HUDEP-2 (cell line): Measurements from ENCODE around the gene ARHGAP29.

ENCODE experiments used
- DNase-seq, 76 experiments: peaks; one replicate each; lab custom pipeline; 2025; ENCODE audit not compliant: unreplicated experiment in 76 of 76; lab: John Stamatoyannopoulos, UW

ARHGAP29 gene

DNA sequence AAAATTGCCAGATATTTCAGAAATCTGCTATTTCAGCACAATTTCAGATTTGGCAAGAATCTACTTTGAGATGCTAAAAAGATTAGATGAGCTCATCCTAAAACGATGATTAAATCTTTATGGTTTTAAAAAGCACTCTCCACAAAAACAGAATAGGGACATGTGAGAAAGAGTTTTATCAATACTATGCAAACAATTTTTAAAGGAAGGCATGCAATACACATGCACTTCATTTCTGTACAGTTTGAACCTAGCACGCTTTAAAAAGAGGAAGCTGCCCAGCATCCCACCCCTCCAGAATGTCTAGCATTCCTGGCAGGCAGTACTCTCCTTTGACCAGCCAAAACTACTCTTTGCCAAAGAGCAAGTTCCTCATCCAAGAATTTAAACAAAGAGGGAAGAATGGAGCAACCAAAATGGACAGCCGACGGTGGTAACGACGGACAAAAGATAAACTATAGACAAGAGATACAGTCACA, 1.3 kb downstream of the ARHGAP29 start:
- no peak for DNase-seq

DNA sequence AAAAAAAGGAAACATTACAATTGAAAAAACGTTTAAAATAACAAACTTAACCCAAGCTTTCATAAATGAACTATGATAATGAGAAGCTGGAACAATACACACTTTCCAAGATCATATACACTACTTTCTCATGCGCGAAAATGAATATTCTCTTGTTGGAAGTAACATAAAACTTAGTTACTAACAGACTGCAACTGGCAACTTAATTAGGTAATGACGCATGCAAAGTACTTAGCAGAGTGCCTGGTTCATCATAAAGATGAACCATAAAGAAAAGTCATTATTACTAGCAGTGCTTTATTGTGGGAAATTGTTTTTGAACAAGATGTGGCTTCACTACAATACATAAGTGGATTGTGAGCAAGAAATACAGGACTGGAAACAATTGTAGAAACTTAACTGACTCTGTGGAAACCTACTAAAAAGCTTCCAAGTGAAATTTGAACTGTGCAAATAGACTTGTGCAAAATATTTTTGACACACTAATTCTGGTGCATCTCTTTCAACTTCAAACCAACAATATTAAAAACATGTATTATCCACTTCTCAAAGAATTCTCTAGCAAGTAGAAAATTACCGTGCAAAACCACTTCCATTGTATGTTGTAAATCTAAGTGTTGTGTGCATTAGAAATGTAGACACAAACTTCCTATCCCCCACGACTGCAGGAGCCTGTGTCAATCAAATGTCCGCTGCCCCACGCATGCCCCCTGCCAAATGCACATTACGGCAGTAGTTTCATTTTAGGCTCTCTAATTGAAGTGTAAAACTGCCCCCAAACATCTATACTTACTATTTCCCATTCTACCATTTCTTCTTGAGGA, 2.0 kb downstream of the ARHGAP29 start:
- no peak for DNase-seq

DNA sequence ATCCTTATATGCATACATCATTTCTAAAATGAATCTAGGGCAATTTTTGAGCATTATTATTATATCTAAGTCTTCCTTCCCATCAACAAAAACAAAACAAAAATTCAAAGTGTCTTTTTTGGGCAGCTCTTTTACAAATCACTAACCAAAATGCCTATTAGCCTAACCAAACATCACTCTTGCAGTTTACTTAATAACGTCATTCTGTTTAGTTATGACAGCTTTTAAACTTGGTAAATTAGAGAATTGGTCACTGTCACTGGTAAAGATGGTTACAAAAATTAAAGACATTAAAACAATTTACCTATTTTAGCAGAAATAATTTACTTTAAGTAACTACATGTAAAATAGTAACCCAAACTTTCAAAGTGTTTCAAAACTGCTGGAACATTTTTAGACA, 2.8 kb downstream of the ARHGAP29 start:
- DNase-seq, result no peak

DNA sequence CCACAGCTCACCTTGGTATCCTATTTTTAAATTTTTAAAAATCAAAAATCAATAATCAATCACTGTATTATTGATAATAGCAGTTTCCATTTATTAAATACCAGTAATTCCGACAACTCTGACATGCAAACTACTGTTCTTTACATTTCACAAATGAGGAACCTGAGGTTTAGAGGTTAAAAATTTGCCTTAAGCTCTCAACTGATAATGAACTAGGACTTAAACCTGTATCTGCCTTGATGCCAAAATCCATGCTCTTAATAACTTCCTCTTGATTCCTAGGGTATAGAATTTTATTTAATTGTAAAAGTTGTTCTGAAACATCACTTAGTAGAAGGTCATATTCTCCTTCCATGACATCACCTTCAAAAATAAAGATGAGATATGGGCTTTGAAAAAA, 5.6 kb downstream of the ARHGAP29 start:
- DNase-seq, result no peak

DNA sequence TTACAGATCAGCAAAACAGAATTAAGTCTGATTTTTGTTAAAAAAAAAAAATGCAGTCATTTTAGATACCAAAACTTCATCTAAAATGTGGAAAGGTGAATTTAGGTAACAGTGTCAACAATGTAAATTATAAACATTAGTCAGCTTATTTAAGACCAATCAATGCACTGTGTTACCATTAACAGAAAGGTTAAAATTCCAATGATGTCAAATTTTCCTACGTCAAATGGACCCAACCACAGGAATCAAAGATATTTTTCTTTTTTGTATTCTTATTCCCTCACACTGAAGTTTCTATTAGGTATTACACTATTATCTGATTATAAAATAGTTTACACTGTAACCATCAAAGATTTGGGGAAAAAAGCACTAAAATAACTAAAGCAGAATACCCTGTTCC, 6.5 kb downstream of the ARHGAP29 start:
- no peak for DNase-seq

DNA sequence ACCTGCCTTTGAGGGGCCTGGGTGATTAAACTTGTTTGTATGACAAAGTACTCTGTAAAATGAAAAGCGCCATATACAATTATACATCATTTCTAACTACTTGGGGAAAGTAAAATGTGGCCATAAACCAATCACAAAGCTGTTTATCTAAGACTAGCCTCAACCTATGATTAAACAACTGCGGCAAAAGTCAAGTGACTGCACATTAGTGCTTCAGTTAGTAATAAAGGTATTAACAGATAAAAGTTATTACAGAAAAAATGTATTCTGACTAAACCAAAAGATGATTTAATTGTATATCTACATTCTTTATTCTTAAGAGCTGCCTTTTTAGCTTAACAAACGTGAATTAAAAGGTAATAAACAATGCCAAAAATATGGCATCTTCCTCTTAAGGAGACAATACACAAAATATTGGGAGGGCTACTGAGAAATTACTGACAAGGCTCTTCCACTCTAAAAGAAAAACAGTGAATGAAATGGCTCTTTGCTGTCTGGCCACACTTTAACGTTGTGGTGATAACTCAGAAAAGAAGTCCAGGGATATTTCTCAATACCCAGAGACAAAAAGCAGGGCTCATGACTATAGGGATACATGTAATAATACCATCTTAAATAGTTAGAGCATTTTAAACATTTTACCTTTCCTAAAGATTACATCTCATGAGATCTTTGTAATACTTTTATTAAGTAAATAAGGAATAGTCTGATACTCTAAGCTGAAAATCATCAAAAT, 8.6 kb downstream of the ARHGAP29 start:
- DNase-seq, result no peak

DNA sequence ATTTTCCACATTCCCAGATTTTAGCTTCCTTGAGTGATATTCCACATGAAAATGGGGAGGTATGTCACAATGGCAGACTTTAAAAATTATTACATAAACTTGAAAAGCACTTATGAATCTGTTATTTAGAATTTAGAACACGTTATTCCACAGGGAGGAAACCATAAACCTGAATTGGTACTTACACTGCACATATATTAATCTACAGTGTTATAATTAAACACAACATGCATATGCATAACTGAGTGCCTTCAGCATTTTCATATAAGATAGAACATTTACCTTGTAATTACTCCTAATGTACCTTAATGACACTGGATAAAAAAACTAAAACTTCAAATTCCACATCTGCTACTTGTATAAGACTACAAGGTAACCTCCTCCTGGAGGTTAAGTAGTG, 9.8 kb downstream of the ARHGAP29 start:
- no peak for DNase-seq

DNA sequence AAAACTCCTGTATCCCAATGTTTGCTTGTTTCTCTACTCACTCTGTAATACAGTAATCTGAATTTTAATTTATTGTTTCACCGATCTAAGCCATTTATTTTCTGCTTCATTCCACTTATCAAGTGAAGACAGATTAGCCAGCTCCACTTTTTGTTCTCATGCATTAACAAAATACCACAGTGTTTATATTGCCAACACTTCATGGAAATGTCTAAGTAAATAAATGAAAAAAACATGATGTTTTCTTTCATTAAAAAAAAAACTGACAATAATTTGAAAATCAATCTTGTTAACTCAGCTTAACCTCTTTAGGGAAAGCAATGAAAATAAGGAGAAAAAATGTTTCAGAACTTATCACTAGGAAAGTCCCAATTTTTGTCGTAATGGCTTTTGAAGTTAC, 11.5 kb downstream of the ARHGAP29 start:
- DNase-seq, result no peak

DNA sequence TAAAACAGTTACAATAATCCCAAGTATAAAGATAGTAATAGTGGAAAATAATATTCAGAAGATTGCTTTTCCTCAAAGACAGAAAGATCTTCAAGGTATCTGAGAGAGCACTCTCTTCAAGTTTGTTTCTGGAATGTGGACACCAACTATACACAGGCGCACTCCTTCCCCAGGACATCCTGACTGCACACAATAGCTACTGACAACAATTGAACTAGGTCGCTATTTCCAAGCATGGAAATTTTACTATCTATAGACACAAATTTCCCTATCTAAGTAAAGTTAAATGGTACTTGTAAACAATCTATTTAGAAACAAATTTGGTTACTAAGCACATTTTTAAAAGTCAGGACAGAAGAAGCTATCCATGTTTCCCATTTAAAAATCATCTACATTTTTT, 19.1 kb downstream of the ARHGAP29 start:
- DNase-seq, result no peak

DNA sequence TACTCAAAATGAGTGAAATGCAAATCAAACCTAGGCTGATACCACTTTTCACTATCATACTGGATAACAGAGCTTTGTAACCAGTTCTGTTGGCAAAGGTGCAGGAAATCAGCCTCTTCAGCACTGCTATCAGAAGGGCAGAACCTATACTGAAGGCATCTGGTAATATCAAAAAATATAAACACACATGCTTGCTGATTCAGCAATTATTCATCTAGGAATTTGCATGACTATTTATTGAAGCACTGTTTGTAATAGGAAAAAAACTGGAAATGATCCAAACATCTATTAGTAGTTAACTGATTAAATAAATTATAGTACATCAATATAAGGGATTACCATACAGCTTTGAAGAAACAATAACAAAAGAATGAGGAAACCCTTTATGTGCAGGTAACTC, 21.4 kb downstream of the ARHGAP29 start:
- DNase-seq, result no peak

DNA sequence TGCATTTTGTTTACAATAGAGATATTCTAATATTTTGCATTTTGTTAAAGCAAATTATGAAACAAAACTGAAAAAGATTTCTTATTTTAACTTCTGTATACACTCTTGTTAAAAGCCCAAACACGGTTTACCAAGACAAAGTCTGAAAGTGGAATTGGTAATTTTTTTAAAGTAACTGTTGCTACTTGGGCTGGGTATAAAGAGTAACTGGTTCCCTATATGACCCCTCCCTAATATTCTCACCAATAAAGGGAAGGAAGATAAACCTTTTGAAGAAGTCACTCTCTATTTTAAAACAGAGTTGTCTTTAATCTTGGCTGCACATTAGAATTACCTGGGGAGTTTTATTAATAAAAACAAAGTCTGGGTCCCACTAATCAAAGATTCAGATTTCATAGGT, 27.4 kb downstream of the ARHGAP29 start:
- DNase-seq, result no peak

DNA sequence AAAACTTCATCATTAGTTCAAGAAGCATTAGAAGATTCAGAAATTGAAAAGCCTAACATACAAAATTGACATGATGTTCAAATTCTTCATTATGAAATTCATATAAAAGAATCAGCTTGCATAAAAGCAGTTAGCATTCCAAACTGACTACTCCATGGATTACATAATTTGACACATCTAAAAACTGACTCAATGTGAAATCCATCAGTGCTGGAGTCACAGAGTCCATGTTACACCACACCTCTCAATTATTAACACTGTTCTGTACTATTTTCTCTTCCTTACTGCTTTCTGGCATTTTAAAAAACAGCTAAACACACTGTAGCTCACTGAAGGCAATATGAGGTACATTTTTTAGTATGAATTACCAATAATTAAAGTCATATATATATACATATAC, 28.0 kb downstream of the ARHGAP29 start:
- no peak for DNase-seq

DNA sequence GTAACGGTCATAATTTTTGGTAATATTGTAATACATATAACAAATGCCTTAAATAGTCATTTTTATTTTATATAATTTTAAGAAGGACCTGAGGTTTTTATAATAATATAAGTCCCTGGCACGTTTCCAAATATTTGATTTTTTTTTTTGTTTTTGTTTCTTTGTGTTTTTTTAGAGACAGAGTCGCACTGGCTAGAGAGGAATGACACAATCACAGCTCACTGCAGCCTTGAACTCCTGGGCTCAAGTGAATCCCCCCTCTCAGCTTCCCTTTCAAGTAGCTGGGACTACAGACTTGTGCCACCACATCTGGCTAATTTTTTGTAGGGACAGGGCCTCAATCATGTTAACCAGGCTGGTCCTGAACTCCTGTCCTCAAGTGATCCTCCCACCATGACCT, 29.7 kb downstream of the ARHGAP29 start:
- DNase-seq, result no peak

DNA sequence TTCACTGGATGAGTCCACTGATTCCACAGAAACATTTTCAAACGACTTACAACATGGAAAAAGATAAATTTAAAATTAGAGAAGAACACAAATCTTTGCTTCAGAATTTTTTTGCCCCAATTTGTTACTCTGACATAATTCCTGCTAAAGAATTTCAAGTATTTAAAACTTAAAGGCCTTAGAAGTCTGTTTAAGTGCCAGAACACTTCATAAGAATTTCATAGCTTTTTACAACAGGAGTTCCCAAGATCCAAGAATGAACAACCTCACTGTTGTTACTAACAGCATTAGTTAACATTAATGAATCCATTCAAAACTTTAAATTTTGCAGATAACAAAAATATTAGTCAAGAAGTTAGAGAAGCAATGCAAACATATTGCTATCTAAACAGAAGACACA, 31.7 kb downstream of the ARHGAP29 start:
- DNase-seq, result no peak

DNA sequence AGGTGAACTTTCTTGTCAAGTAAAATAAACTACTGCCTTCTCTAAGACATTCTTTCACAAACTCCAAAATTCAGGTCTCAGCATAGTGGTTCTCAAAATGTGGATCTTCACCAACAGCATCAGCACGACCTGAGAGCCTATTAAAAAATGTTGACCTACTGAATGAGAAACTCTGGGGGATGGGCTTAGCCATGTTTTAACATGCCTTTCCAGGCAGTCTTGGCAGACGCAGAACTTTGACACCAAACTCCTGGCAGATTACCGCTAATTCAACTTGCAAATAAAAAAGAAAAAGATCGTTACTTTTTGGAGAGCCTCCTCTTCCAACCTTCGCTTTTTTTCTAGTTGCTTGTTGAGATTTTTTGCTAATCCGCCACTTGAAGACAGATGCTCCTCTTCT, 35.1 kb downstream of the ARHGAP29 start:
- no peak for DNase-seq

DNA sequence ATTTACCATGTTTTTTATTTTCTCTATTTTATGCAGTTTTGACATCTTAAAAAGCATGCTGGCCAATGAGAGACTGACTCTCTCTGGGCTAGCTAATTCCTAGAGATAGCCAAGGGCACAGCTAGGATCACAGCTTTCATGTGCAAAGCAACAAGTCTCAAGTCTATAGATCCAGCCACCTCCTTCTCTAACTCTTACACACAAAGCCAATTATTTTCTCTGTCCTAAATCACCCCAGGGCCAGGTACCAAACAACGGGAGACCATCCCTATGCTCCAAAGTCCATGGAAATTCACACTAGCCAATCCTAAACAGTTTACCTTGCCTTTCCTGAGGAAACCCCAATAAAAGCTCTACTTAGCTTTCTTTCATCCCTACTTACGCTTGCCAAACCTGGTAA, 38.0 kb downstream of the ARHGAP29 start:
- DNase-seq, result no peak

DNA sequence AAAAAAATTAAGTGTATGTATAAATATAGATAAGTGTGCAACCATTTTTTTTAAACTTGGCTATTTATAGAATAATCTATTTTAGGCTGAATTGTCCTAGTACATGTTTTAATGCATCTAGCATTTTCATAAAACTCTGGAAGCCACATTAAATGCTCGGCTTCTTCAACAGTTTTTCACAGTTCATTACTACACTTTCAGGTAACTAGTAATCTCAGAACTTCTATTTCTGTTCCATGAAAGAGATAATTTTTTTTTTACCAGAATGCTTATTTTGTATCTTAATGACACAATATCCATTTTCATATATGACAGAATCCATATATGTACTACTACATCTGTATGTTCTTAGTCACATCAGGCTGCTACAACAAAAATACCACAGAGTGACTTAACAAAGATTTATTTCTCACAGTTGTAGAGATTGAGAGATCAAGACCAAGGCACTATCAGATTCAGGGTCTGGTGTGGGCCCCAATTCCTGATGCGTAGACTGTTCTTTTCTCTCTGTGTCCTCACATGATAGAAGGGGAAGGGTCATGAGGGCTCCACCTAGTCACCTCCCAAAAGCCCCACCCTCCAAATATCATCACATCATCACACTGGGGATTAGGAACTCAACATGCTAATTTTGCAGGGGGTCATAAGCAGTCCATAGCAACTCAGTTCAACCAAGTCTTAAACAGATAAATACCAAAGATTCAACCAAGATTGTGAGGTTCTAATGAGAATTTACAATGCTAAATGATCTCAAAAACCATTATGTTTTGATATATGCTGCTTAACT, 43.1 kb downstream of the ARHGAP29 start:
- no peak for DNase-seq

DNA sequence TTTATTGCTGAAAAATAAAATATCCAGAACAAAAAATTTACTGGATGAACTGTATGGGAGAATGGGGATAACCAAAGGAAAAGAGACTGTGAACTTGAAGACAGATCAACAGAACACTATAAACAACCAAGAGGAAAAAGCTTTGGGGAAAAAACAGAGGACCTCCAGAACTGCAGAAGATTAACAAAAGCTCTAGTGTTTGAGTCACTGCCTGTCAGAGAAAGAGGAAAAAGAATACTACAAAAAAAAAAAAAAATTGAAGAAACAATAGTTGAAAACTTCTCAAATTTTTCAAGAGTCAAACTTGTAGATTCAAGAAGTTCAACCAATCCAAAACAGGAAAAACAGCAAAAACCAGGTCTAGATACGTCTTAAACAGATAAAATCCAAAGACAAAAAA, 44.3 kb downstream of the ARHGAP29 start:
- DNase-seq, result no peak

DNA sequence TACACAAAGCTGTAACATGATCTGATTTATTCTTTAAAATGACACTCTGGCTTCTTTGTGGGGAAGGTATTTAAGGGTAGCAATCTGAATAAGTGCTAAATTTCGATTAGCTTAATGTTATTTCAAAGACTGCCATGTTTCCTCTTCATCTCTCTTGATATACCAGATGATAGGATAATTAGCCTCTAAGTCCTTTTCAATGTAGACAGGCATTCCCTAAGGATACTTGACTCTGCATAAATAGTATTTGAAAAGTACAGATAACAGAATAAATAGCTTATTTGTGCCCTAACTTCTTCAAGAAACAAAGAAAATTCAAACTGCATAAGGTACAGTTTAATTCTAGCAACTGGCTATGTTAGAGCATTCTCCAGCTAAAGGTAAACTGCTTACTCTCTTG, 46.2 kb downstream of the ARHGAP29 start:
- DNase-seq, result no peak

DNA sequence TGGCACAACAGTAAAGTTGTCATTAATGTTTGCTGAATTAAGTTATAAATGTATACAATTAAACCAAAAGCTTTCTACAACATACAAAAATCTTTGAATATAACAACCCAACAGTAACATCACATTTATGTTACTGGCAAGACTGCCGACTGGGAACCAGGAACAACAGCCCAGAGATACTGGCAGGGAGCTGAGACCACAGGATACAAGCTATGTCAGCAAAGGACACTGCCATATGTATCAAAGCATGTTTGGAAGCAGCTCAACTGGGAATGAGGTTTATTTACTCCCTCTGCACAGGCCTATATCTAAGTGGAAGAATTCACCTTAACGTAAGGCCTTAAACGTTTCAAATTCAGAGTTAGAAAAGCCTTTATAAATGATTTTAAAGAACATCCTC, 50.4 kb downstream of the ARHGAP29 start:
- no peak for DNase-seq

DNA sequence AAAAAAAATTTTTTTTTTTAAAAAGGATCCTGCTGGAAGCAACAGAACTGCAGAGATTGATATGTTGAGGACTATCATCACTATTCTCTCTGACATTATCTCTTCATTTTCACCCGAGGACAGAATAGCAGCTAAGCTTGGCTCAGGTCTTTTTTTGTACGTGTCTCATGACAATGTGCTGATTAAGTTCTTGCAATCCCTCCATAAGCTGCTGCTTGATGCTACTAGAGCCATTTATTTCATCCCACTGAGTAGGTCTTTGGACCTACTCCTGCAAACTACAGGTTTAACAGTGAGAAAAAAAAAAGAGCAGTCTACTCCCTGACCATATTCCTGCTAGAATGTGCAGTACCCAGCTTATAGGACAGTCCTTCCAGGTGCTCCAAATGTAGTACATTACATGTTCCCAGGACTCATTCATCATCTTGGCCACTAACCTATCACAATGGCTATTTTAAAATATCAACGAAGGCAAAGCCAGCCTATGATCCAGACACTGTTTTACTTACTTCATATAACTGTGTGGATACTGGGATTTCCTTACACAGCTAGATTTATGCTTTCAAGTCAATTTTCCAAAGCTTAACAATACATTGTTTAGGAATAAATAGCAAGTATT, 54.1 kb downstream of the ARHGAP29 start:
- no peak for DNase-seq
